Adrenal gland (tissue), 5 donors: ENCODE data around the gene FAM228A.

Source experiments
- POLR2A ChIP-seq, 2 donors: fragments of 450-650 bp; IDR thresholded peaks; one replicate each; pipeline ENCODE4 v1.6.1; 2017; ENCODE audit warnings: antibody characterized with exemption in 2 of 2, mild to moderate bottlenecking in 2 of 2, moderate library complexity in 1 of 2
- TF ChIP-seq, protein P1 (sequence below), 6 experiments: fragments of 450-650 bp in 4 of 6; fragments of 200-600 bp in 2 of 6; sonication (generic) in 1 of 6; IDR thresholded peaks; 1 replicate in 5 of 6; 2 replicates in 1 of 6; pipeline versions ENCODE4 v1.5.1 to v1.8.0; 2016 to 2021; ENCODE audit warnings: antibody characterized with exemption in 6 of 6, mild to moderate bottlenecking in 2 of 6, moderate library complexity in 1 of 6
- donor health status: DM: no; HTN: no; CAD: no.

DNA sequence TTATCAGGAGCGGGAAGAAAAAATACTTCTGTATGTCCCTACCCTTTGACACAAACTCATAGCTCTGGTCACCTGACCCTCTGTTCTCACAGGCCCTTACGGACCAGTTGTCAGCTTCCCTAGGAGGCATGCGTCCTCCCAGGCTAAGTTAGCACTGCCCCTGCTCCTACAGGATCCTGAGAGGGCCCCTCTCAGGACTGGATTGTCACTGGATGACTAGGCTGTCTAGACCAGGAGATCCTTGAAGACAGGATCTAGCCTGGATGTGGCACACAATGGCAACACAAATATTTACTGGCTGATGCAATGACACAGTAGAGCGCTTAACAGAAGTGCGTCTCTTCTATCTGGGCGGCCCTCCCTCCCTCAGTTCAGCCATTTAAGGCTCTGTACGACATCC is 7.7 kb downstream of the FAM228A start:
- TF ChIP-seq, protein P1, sequence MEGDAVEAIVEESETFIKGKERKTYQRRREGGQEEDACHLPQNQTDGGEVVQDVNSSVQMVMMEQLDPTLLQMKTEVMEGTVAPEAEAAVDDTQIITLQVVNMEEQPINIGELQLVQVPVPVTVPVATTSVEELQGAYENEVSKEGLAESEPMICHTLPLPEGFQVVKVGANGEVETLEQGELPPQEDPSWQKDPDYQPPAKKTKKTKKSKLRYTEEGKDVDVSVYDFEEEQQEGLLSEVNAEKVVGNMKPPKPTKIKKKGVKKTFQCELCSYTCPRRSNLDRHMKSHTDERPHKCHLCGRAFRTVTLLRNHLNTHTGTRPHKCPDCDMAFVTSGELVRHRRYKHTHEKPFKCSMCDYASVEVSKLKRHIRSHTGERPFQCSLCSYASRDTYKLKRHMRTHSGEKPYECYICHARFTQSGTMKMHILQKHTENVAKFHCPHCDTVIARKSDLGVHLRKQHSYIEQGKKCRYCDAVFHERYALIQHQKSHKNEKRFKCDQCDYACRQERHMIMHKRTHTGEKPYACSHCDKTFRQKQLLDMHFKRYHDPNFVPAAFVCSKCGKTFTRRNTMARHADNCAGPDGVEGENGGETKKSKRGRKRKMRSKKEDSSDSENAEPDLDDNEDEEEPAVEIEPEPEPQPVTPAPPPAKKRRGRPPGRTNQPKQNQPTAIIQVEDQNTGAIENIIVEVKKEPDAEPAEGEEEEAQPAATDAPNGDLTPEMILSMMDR (IDR thresholded peaks at IDR 0.05): no peak
- TF ChIP-seq POLR2A (IDR thresholded peaks at IDR 0.05): no peak
